ENCODE measurements around the gene SNRPA. TPM values are rescaled to one million over a fixed set of nuclear protein-coding genes. Genes with fewer than 3 reads are reported as not detected.

The SNRPA gene
- total RNA-seq, 1 experiment from 2014 or later: 160 TPM

DNA sequence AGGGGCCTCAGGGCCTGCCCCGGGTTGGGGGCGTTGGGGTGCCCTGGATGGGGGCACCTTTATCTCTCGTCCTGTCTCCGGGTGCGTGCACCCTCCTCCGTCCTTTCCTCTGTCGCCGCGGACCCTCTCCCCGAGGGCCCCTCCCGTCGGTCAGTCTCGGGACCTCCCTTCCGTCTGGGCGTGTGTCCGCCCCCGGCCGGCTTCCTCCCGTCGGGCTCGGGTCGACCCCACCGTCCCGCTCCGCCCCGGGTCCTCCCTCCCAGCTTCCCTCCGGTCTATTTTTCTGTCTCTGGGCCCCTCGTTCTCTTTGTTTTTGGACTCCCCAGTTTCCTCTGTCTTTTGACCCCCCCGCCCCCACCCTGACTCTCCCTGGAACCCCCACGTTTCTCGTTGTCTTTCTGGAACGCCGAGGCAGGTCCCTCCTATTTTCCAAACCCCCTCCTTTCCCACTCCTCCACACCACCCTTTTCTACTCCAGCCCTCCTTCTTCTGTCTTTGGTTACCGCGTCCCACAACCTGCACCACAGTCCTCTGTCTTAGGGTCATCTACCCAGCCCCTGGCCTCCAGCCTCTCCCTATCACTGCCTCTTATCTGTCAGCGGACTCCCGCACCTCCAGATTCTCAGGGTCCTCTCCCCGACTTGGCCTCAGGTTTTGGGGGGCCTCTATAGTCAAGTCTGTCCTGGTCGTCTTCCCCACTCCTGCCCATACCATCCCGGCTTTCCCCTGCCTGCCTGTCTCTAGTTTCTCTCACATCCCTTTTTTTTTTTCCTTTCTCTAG lies 48.7 kb downstream of the SNRPA start:
- POLR2A ChIA-PET: interaction anchor here (0.5 to 3.5 kb wide), 13 partner anchors 8 to 1057 kb away, joined by 3 to 57 read pairs (median 6); partner anchors contain the start of genes ACTMAP, COQ8B, ITPKC and RAB4B
- BruUV-seq (replicated peaks): no TSS peak
- Mint-ChIP-seq H3K36me3 (ENCODE audit: insufficient read depth, unreplicated experiment) (peaks cover 25% of the 10 kb centered on the region), H3K4me3 (ENCODE audit: unreplicated experiment) (peak overlapping the region; percentile 86), H3K27ac (ENCODE audit: low read depth, unreplicated experiment) (peak overlapping the region; percentile 93), H3K27me3 (ENCODE audit: insufficient read depth, unreplicated experiment) (no peaks in the 10 kb centered on the region), H3K4me1 (ENCODE audit: insufficient read depth, unreplicated experiment) (peaks cover 42% of the 10 kb centered on the region), H3K9me3 (ENCODE audit: unreplicated experiment) (no peaks in the 10 kb centered on the region)
- CTCF ChIA-PET: interaction anchor here (1.3 kb wide), 1 partner anchor 95 kb away, joined by 4 read pairs; no protein-coding TSS in a partner anchor
- no peak for DNase-seq (ENCODE audit: unreplicated experiment)
- intact Hi-C loops (cut with micrococcal nuclease): no loop called here
- TF ChIP-seq, protein P1, sequence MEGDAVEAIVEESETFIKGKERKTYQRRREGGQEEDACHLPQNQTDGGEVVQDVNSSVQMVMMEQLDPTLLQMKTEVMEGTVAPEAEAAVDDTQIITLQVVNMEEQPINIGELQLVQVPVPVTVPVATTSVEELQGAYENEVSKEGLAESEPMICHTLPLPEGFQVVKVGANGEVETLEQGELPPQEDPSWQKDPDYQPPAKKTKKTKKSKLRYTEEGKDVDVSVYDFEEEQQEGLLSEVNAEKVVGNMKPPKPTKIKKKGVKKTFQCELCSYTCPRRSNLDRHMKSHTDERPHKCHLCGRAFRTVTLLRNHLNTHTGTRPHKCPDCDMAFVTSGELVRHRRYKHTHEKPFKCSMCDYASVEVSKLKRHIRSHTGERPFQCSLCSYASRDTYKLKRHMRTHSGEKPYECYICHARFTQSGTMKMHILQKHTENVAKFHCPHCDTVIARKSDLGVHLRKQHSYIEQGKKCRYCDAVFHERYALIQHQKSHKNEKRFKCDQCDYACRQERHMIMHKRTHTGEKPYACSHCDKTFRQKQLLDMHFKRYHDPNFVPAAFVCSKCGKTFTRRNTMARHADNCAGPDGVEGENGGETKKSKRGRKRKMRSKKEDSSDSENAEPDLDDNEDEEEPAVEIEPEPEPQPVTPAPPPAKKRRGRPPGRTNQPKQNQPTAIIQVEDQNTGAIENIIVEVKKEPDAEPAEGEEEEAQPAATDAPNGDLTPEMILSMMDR (IDR thresholded peaks at IDR 0.05; ENCODE audit: unreplicated experiment): no peak

DNA sequence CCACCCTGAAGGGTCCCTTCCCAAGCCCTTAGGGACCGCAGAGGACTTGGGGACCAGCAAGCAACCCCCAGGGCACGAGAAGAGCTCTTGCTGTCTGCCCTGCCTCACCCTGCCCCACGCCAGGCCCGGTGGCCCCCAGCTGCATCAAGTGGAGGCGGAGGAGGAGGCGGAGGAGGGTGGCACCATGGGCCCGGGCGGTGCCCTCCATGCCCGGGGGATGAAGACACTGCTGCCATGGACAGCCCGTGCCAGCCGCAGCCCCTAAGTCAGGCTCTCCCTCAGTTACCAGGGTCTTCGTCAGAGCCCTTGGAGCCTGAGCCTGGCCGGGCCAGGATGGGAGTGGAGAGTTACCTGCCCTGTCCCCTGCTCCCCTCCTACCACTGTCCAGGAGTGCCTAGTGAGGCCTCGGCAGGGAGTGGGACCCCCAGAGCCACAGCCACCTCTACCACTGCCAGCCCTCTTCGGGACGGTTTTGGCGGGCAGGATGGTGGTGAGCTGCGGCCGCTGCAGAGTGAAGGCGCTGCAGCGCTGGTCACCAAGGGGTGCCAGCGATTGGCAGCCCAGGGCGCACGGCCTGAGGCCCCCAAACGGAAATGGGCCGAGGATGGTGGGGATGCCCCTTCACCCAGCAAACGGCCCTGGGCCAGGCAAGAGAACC lies 49.5 kb downstream of the SNRPA start:
- Mint-ChIP-seq H3K4me3 (ENCODE audit: unreplicated experiment) (peak overlapping the region; percentile 86), H3K27ac (ENCODE audit: low read depth, unreplicated experiment) (peak overlapping the region; percentile 93), H3K4me1 (ENCODE audit: insufficient read depth, unreplicated experiment) (peaks cover 46% of the 10 kb centered on the region), H3K36me3 (ENCODE audit: insufficient read depth, unreplicated experiment) (peaks cover 25% of the 10 kb centered on the region), H3K27me3 (ENCODE audit: insufficient read depth, unreplicated experiment) (no peaks in the 10 kb centered on the region), H3K9me3 (ENCODE audit: unreplicated experiment) (no peaks in the 10 kb centered on the region)
- intact Hi-C loops (cut with micrococcal nuclease): no loop called here
- TF ChIP-seq, protein P1 (IDR thresholded peaks at IDR 0.05; ENCODE audit: unreplicated experiment): no peak
- DNase-seq (ENCODE audit: unreplicated experiment): no peak
- ChIA-PET CTCF (no interaction called here), POLR2A (interaction anchor here (3.5 kb wide), 1 partner anchor 49 kb away, joined by 57 read pairs; the partner anchor contains the start of genes ACTMAP and SNRPA)
- BruUV-seq (replicated peaks): no TSS peak

DNA sequence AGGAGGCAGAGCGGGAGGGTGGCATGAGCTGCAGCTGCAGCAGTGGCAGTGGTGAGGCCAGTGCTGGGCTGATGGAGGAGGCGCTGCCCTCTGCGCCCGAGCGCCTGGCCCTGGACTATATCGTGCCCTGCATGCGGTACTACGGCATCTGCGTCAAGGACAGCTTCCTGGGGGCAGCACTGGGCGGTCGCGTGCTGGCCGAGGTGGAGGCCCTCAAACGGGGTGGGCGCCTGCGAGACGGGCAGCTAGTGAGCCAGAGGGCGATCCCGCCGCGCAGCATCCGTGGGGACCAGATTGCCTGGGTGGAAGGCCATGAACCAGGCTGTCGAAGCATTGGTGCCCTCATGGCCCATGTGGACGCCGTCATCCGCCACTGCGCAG lies 50.0 kb downstream of the SNRPA start:
- peaks cover 46% of the 10 kb centered on the region for H3K4me1 Mint-ChIP-seq (ENCODE audit: insufficient read depth, unreplicated experiment)
- intact Hi-C loops (cut with micrococcal nuclease): no loop called here
- peak overlapping the region; percentile 93 for H3K27ac Mint-ChIP-seq (ENCODE audit: low read depth, unreplicated experiment)

More for the DNA sequence above, 50.0 kb downstream of the SNRPA start:
- TF ChIP-seq, protein P1 (IDR thresholded peaks at IDR 0.05; ENCODE audit: unreplicated experiment): no peak
- ChIA-PET CTCF (interaction anchor here (0.6 to 0.8 kb wide), 2 partner anchors 138 to 375 kb away, joined by 4 read pairs; partner anchors contain the start of gene SERTAD1), POLR2A (no interaction called here)
- no TSS peak for BruUV-seq (replicated peaks)
- no peaks in the 10 kb centered on the region for H3K9me3 Mint-ChIP-seq (ENCODE audit: unreplicated experiment)
- H3K36me3 Mint-ChIP-seq (ENCODE audit: insufficient read depth, unreplicated experiment): peaks cover 25% of the 10 kb centered on the region
- H3K4me3 Mint-ChIP-seq (ENCODE audit: unreplicated experiment): peak overlapping the region; percentile 86
- no peaks in the 10 kb centered on the region for H3K27me3 Mint-ChIP-seq (ENCODE audit: insufficient read depth, unreplicated experiment)
- DNase-seq (ENCODE audit: unreplicated experiment): no peak

Measured in MCF 10A (cell line).